GM21447 (cell line): ENCODE data around the gene CELF1.
A peak's percentile ranks its signal among the peaks of the same experiment; 100 is the strongest.

ENCODE experiments used
- ATAC-seq: cut with Tn5 transposase; IDR thresholded peaks from one replicate; pipeline ENCODE4 v1.9.1; 2021; ENCODE audit not compliant: unreplicated experiment

CELF1 gene

GRCh38 chr11:47430524-47430923, 122.4 kb downstream of the CELF1 start:
- no peak for ATAC-seq

- ATAC-seq: peak; percentile 91
Measured at GRCh38 chr11:47426062-47426956, 126.6 kb downstream of the CELF1 start, which contains the start of gene PSMC3. TSS of gene PSMC3 (minus strand) at chr11:47426439. CDS start at chr11:47426279, 160 bp downstream.

DNA sequence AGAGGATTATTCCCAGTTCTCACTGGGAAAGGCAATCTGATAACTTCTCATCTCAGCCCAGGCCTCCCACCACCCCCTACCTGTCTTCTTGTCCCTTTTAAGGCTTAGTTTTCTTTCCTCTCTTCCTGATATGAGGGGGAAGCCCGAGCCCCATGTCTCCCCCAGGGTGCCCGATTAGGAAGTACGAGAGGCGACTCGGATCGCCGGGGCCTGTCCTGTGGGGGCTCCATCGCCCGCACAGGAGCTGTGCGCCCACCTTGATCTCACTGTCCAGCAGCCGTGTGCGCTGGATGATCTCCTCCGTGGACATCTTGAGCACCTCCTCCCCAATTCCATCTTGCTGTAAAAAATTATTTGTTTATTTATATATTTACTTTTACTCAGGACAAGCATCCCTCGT, 127.3 kb downstream of the CELF1 start:
- no peak for ATAC-seq

GRCh38 chr11:47418454-47419259, 134.3 kb downstream of the CELF1 start:
- ATAC-seq: no peak

GRCh38 chr11:47417712-47418111, 135.2 kb downstream of the CELF1 start:
- no peak for ATAC-seq

DNA sequence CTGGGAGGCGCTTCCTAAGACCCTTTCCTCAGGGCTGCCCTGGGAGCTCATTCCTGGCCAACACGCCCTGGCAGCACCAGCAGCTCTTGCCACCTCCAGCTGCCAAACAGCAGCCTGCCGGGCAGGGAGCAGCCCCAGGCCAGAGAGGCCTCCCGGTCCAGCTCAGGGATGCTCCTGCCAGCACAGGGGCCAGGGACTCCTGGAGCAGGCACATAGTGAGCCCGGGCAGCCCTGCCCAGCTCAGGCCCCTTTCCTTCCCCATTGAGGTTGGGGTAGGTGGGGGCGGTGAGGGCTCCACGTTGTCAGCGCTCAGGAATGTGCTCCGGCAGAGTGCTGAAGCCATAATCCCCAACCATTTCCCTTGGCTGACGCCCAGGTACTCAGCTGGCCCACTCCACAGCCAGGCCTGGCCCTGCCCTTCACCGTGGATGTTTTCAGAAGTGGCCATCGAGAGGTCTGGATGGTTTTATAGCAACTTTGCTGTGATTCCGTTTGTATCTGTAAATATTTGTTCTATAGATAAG, 136.9 kb downstream of the CELF1 start:
- no peak for ATAC-seq
